Measurements from ENCODE around the gene DDI1. TPM values are rescaled to one million over a fixed set of nuclear protein-coding genes. Genes with fewer than 3 reads are reported as not detected.

DDI1 gene
- polyA plus RNA-seq (ENCODE audit: insufficient read length in 4 of 4), result not detected

DNA sequence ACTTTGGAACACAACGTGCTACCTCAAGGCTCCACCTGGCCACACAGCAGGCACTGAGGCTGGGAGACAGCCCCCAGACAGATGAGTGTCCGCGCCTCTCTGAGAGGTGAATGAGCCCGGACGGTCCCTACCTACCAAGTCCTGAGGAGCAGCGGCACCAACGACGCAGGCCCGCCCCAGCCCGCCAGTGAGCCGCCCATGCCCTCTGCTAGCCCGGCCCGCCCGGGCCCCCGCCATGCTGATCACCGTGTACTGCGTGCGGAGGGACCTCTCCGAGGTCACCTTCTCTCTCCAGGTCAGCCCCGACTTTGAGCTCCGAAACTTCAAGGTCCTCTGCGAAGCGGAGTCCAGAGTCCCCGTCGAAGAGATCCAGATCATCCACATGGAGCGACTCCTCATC lies at the start of gene DDI1:
DDI1 (plus strand) TSS at position 53 of the 400 bp plus-strand sequence; CDS start at position 236, 183 bp downstream.
- DNase-seq (ENCODE audit: low read depth in 4 of 4, low spot score in 3 of 4), result no peak

DNA sequence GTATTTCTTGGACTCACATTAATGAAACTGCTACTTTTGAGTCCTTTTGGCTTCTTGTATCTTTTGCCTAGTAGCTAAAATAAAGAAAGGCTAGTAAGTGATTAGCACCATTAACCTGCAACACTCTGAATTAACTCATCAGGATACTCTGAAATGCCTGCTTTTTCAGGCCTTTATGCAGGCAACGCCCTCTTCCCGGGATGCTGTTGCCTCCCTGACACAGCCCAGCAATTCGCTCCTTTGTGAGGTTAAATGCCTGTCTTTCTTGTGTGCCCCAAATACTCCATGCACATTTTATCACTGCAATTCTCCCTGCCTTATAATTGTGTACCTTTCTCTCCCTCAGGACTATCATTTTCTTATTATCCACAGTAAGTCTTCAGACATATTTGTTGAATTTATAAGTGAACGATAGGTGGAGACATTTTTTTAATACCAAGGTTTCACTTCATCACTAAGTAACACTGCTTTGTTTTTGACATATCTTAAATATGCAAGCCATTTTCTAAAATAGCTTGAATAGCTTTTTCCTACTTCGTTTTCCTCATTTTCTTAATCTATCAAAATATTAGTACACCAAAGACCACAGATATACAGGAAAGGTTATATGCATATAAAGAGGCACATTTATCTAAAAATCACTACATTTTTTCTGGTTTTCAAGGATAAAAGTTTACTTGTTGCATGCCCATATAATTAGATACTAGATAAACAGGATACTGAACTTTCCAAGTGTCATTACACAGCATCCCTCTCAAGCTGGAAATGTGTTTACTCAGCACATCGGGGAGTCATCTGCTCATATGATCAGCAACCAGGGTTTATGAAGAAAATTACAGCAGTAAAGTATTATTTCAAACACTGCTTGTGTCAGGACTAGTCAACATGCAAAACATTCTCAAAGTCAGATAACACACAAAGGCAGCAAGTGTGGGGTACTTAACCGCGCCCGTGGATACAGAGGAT lies 48.5 kb upstream of the DDI1 start:
- DNase-seq (ENCODE audit: low read depth in 4 of 4, low spot score in 3 of 4), result no peak

DNA sequence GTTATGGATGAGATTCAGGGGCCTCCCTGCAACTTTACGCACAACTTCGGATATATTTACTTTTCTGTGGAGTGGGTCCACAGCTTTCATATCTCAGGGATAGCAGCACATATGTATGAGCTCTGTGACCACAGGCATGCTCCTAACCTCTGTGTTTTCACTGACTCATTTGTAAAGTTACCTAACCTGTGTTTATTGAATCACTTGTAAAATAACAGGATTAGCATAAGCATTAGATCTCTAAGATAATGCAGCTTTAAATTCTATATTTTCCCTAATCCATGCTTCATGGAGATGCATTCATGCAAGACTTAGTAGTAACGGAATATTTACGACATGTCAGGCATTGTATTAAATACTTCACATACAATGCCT lies 47.9 kb upstream of the DDI1 start:
- no peak for DNase-seq (ENCODE audit: low read depth in 4 of 4, low spot score in 3 of 4)

GRCh38 chr11:103993507-103993906 lies 42.9 kb upstream of the DDI1 start:
- no peak for DNase-seq (ENCODE audit: low read depth in 4 of 4, low spot score in 3 of 4)

- no peak for DNase-seq (ENCODE audit: low read depth in 4 of 4, low spot score in 3 of 4)
Observed at GRCh38 chr11:103994094-103994493, 42.3 kb upstream of the DDI1 start.

GRCh38 chr11:103994518-103994917 lies 41.9 kb upstream of the DDI1 start:
- DNase-seq (ENCODE audit: low read depth in 4 of 4, low spot score in 3 of 4), result no peak

DNA sequence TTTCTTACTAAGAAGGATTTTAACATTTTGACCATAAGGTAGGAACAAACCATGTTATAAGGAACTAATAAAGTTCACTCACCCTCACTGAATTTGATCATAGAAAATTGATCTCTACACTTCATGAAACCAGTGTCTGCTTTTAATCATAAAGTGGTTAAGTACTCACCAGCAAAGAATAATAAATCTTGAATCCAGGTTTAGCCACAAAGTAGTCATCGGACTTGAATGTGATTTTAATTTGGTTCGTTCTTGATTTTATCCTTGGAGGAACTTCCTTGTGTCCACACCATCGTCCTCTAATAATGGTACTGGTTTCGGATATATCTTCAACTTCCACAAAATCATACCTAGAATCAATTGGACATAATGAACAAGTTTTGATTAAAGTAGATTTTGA lies 40.5 kb upstream of the DDI1 start:
- no peak for DNase-seq (ENCODE audit: low read depth in 4 of 4, low spot score in 3 of 4)

DNA sequence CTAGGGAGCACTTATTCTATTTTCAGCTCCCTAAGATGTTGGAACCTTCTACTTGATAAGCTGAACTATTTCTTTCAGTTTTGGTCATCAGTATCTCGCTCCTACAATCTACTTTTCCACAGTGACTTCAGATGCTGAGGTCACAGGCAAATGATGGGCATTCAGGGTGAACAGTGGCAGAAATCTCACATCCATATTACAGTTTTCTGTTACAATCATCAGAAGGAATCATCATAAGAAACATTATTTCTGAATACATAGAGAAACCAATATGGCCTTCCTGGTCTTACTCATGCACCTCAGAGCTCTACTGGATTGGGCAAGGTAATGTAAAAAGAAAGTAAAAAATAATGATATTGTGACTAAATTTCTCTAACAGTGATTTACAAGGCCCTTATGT lies 39.4 kb upstream of the DDI1 start:
- DNase-seq (ENCODE audit: low read depth in 4 of 4, low spot score in 3 of 4), result no peak

DNA sequence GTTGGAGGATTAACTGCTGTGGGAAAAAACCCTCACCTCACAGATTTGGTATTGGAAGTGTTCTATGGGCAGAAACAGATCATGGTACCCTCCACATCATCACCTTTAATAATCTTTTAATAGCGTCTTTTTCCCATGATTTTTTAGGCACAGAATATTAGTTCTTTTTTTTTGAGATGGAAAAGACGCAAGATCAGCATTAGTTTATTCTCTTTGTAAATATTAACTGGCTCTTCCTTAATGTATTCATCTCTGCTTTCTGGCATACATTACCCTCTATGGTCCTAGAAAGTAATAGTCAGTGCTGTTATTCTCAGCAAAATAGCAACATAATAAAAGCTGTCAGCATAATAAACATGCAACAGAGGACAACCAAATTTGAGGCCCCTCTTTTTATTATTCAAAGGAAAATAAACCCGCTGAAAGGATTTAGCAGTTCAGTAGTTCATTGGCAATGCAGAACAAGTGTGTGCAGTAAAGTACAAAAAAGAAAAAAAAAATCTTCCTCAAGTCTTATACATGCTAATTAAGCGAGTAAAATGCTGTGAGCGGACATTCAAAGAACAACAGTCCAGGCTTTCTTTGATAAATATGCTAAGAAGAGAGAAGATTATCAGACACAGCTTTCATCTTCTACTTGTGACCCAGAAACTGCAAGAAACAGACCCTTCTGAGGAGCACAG lies 37.5 kb upstream of the DDI1 start:
- no peak for DNase-seq (ENCODE audit: low read depth in 4 of 4, low spot score in 3 of 4)

- no peak for DNase-seq (ENCODE audit: low read depth in 4 of 4, low spot score in 3 of 4)
Observed at GRCh38 chr11:104000798-104001197, 35.6 kb upstream of the DDI1 start.

DNA sequence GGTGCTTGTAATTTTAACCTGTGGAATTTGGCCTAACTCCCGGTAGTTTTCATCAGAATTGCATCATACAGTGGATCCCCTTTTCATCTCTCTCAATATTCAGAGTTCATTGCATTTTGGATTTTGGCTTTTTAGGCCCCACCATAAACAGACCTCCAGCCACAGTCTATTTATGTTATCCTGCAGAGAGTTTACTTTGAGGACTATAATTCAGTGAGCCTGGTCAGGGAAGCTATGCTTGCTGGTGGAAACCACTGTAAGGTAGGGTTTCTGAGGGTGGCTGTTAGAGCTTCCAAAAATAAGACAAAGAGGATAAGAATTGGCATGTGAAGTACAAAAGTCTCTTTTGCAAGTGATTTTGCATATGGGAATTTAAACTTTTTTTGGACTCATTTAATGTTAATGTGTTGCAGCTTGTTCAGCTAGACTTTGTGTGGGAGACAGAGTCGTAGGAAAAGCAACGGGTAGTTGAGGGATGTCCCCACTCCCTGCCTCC lies 34.8 kb upstream of the DDI1 start:
- DNase-seq (ENCODE audit: low read depth in 4 of 4, low spot score in 3 of 4), result no peak

- no peak for DNase-seq (ENCODE audit: low read depth in 4 of 4, low spot score in 3 of 4)
Observed at GRCh38 chr11:104003491-104003890, 32.9 kb upstream of the DDI1 start.

- no peak for DNase-seq (ENCODE audit: low read depth in 4 of 4, low spot score in 3 of 4)
Observed at GRCh38 chr11:104005234-104005855, 31.1 kb upstream of the DDI1 start.

- DNase-seq (ENCODE audit: low read depth in 4 of 4, low spot score in 3 of 4), result no peak
Observed at GRCh38 chr11:104009744-104010143, 26.7 kb upstream of the DDI1 start.

GRCh38 chr11:104011044-104011443 lies 25.4 kb upstream of the DDI1 start:
- DNase-seq (ENCODE audit: low read depth in 4 of 4, low spot score in 3 of 4), result no peak

DNA sequence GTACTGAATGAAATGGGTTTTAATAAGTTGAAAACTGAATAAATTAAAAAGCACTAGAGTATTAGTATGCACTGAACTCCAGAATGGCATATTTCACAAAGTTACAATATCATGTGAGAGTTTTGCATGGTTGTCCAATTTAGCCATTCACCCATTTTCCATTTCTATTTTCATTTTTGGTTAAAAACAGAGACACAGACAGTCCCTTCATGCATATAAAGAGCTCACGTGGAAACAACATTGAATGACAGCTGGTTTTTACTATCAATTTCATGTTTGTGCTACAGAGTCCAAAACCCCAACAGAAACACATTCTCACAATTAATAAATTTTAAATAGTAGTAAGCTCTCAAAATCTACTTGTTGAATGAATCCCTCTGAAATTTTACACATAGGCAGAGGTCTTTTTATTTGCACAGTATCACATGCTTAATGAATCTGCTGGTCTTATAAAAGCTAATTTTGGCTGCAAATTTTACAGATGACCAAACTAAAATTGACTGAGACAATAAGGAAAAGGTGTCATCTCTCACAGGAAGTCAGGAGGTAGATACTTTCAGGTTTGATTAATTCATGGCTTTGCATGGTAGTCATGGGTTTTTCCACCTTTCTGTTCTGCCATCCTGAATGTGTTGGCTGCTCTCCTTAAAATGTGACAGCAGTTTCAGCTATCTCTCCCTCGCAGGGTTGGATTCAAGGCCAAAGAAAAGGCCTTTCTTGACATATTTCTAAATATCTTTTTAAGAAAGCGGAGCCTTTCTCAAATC lies 20.6 kb upstream of the DDI1 start:
- no peak for DNase-seq (ENCODE audit: low read depth in 4 of 4, low spot score in 3 of 4)

GRCh38 chr11:104024572-104024971 lies 11.9 kb upstream of the DDI1 start:
- no peak for DNase-seq (ENCODE audit: low read depth in 4 of 4, low spot score in 3 of 4)

- no peak for DNase-seq (ENCODE audit: low read depth in 4 of 4, low spot score in 3 of 4)
Observed at GRCh38 chr11:104028476-104029263, 7.8 kb upstream of the DDI1 start.

GRCh38 chr11:104033134-104033533 lies 3.3 kb upstream of the DDI1 start:
- no peak for DNase-seq (ENCODE audit: low read depth in 4 of 4, low spot score in 3 of 4)

DNA sequence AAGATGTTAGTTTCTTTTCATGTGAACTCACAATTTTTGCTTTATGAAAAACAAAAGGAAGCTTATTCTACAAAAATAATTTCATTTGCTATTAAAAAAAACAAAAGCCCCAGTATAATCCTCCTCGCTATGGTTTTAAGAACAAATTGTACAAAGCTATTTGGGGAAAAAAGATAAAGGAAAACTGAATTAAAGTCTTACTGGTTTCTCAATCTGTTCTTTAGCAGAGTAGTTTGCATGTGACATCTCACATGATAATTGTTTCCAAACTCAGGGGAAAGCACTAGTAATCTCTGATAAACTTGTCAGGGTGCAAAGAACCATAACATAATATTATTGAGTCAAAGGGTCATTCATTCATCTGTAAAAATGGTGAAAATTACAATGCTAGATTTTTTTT lies 2.9 kb upstream of the DDI1 start:
- no peak for DNase-seq (ENCODE audit: low read depth in 4 of 4, low spot score in 3 of 4)

Measured in left renal pelvis (tissue), 4 donors.